BJ (cell line): ENCODE data around the gene AJAP1. TPM values are rescaled to one million over a fixed set of nuclear protein-coding genes. Genes with fewer than 3 reads are reported as not detected.
A peak's percentile ranks its signal among the peaks of the same experiment; 100 is the strongest.

Experiments used
- CTCF ChIA-PET: fragments of 350-600 bp; formaldehyde crosslinking; extraction: SDS; loops from one replicate; lab custom pipeline; 2021; ENCODE audit warnings: antibody characterized with exemption, inconsistent platforms; lab: Yijun Ruan, JAX
- POLR2A ChIA-PET: fragments of 300-600 bp; sonication (Branson Sonifier 250); formaldehyde crosslinking; extraction: SDS; loops from one replicate; lab custom pipeline; 2021; ENCODE audit warnings: antibody characterized with exemption; lab: Charles Lee
- DNase-seq: peaks from one replicate; pipeline ENCODE4 v3.0.0-alpha.2; 2011; ENCODE audit warnings: low read depth
- H3K27me3 ChIP-seq: 2 replicates; pipeline ENCODE4 v1.6.0; 2011; ENCODE audit warnings: low read length; ENCODE audit not compliant: control insufficient read depth, insufficient read depth
- H3K36me3 ChIP-seq: 2 replicates; pipeline ENCODE4 v1.5.1; 2011; ENCODE audit warnings: low read length; ENCODE audit not compliant: control insufficient read depth, insufficient read depth
- H3K4me3 ChIP-seq: 2 replicates; pipeline ENCODE4 v1.5.1; 2011; ENCODE audit warnings: low read depth, mild to moderate bottlenecking, control low read depth, low read length
- CTCF ChIP-seq: IDR thresholded peaks from 2 replicates; pipeline ENCODE4 v1.5.1; 2011; ENCODE audit warnings: low read depth, mild to moderate bottlenecking, control low read depth, inconsistent platforms, low read length, moderate library complexity; ENCODE audit not compliant: insufficient read depth
- polyA minus RNA-seq: library from RNA; depleted of rRNA, polyadenylated mRNA; stranded (reverse); fragments of >200 nt; gene quantifications from 2 replicates; pipeline ENCODE4 v1.2.3, GENCODE V29; 2011; rRNA and poly(A)+ RNA removed
- polyA plus RNA-seq: library from polyadenylated mRNA; depleted of rRNA; stranded (reverse); fragments of >200 nt; gene quantifications from 2 replicates; pipeline ENCODE4 v1.2.3, GENCODE V29; 2011; rRNA removed

AJAP1 gene
- polyA plus RNA-seq = 0.50 and 0.80 TPM in 2 replicates
- 0.57 and 1.1 TPM in 2 replicates for polyA minus RNA-seq

DNA sequence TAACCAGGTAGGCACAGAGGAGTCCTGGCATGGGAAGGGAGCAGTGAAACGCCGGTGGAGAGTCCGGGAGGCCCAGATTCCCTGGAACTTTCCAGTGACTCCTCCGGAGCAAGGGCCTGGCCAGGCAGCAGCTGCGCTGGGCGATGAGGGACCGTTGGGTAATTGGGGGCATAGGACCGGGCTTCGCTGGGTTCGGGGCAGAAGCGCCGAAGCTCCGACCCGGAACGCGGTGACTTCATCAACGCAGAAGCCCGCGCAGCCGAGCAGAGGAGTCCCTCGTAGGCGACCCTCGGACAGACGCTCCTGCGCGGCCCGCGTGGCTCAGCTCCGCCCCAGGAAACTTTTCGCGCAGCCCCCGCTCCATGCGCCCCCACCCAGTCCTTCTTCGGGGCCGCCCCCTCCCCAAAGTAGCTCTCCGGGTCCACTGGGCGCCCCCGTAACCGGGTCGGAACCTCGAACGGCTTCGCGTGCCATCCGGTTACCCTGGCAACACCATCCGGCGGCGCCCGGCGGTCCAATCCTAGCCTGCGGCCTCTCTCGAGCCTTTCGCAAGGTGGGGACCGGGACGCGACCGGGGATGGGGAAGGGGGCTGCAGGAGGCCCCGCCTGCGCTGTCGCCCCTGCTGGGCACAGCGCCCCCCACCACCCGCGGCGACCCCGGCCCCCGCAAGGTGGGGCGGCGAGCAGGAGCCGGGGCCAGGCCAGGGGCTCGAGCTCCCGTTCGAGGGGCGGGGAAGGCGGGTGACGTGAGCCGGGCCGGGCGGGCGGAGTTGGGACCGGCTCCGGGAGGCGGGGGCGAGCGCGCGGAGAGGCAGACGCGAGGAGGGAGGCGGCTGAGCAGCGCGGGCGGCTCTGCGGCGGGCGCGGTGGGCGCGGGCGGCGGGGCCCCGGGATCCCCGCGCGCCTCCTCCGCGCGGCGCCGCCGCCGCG lies at the start of gene AJAP1:
Gene AJAP1 (plus strand): TSS at position 814 of the 930 bp plus-strand sequence. CDS start 817 bp downstream, outside the sequence.
- TF ChIP-seq CTCF = no peak
- H3K4me3 ChIP-seq = peak within 1 kb of the TSS; percentile 32
- CTCF ChIA-PET = interaction anchor here (0.5 to 0.8 kb wide), 3 partner anchors 143 to 1261 kb away, joined by 3 read pairs; no protein-coding TSS in a partner anchor
- POLR2A ChIA-PET = no interaction called here
- no peaks in the 10 kb centered on the region for H3K36me3 ChIP-seq
- H3K27me3 ChIP-seq = peaks cover 9% of the 10 kb centered on the region
- no peak for DNase-seq

- ChIA-PET POLR2A (no interaction called here), CTCF (no interaction called here)
- H3K36me3 ChIP-seq = no peaks in the 10 kb centered on the region
Measured at GRCh38 chr1:4605158-4605557, 49.3 kb upstream of the AJAP1 start.

GRCh38 chr1:4611563-4612341 lies 42.7 kb upstream of the AJAP1 start:
- DNase-seq = no peak
- Histone ChIP-seq H3K4me3 (no peak overlapping the region), H3K36me3 (no peaks in the 10 kb centered on the region), H3K27me3 (no peaks in the 10 kb centered on the region)
- no peak for TF ChIP-seq CTCF
- CTCF ChIA-PET = no interaction called here
- POLR2A ChIA-PET = no interaction called here

More at GRCh38 chr1:4605158-4605557, 49.3 kb upstream of the AJAP1 start:
- TF ChIP-seq CTCF = no peak
- no peak overlapping the region for H3K4me3 ChIP-seq
- DNase-seq = no peak
- no peaks in the 10 kb centered on the region for H3K27me3 ChIP-seq

DNA sequence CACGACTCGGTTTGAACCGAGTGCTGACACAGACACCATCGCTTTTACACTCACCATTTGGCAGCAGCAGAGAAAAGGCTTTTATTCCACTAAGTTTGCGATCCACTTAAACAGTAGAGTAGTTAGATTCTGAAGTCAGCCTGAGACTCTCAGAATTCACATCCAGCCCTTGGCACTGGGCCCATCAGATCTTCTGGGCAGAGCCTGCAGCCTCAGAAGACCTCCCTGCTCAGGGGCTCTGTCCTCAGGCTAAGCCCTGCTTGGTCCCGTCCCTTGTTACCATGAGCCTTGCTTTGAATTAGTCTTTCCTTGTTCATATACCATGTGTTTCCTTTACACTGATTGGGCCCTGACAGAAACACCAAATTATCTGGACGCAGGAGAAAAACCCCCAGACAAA lies 41.4 kb upstream of the AJAP1 start:
- TF ChIP-seq CTCF = no peak
- Histone ChIP-seq H3K36me3 (no peaks in the 10 kb centered on the region), H3K4me3 (no peak overlapping the region), H3K27me3 (no peaks in the 10 kb centered on the region)
- ChIA-PET POLR2A (no interaction called here), CTCF (no interaction called here)
- no peak for DNase-seq
